GM18858 (cell line): ENCODE measurements around the gene ECM2.

Experiments
- ATAC-seq: cut with Tn5 transposase; IDR thresholded peaks from one replicate; pipeline ENCODE4 v1.9.1; 2021; ENCODE audit not compliant: unreplicated experiment

The ECM2 gene

DNA sequence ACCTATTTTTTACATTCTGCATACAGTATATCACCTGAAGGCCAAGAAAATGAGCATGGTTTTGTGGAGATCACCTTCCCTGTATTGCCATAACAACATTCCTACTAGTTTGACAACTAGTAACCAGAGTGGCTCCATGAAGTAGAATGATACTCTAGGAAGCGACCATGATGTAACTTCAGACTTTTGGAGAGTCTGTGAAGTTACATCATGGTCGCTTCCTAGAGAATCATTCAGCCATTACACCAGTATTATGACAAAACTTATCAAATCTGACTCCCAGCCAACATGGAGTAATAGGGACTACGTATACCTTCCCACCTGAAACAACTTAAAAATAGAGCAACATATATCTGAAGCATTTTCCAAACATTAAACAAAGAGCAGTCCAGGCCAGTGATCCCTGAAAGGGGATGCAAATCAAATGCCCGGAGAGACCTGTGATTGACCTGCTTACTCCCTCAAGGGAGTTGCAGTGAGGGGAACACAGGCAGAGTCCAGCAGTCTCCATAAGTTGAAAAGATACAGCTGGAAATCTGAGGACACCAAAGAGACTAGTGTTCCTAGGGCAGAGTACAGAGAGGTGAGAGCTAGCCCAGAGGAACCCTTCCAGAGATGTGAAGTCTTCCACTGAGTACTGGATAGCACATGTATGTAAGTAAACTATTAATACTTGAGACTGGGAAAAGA lies 7.8 kb downstream of the ECM2 start:
- ATAC-seq, result no peak

DNA sequence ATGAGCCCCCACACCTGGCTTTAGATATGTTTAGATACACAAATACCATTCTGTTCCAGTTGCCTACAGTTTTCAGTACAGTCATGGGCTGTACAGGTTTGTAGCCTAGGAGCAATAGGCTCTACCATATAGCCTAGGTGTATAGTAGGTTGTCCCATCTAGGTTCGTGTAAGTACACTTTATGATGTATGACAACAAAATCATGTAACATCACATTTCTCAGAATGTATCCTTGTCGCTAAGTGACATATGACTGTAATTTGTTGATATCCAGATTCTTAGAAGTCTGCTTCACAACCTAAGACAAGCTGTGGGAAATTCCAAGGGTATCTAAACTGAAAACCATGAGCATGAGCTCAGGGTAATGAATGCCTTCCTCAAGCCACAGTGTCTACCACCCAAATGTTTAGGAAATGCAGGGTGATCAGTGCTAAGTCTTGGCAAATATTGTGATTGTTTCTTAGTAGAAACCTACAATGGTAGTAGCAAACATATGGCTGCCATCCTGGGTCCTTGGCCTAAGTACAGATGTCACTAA lies 8.4 kb downstream of the ECM2 start:
- ATAC-seq, result no peak

DNA sequence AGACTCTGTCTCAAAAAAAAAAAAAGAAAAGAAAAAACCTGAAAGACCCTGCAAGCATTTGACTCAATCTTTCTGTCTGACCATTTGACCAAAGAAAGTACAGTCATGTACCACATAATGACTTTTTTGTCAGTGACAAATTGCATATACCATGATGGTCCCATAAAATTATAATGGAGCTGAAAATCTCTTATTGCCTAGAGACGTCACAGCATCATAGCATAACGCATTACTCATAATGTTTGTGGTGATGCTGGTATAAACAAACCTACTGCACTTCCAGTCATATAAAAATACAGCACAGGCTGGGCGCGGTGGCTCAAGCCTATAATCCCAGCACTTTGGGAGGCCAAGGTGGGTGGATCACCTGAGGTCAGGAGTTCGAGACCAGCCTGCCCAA lies 10.5 kb downstream of the ECM2 start:
- ATAC-seq, result no peak

DNA sequence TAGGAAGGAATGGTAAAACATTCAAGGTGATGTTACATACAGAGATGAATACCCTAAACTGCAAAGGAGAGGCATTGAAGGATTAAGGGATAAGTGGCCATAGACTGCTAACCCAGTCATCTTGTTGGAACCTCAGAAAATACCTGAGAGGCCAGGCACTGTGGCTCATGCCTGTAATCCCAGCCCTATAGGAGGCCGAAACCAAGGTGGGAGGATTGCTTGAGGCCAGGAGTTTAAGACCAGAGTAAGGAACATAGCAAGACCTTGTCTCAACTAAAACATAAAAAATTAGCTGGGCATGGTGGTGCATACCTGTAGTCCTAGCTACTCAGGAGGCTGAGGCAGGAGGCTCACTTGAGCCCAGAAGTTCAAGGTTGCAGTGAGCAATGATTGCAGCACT lies 10.9 kb downstream of the ECM2 start:
- no peak for ATAC-seq

DNA sequence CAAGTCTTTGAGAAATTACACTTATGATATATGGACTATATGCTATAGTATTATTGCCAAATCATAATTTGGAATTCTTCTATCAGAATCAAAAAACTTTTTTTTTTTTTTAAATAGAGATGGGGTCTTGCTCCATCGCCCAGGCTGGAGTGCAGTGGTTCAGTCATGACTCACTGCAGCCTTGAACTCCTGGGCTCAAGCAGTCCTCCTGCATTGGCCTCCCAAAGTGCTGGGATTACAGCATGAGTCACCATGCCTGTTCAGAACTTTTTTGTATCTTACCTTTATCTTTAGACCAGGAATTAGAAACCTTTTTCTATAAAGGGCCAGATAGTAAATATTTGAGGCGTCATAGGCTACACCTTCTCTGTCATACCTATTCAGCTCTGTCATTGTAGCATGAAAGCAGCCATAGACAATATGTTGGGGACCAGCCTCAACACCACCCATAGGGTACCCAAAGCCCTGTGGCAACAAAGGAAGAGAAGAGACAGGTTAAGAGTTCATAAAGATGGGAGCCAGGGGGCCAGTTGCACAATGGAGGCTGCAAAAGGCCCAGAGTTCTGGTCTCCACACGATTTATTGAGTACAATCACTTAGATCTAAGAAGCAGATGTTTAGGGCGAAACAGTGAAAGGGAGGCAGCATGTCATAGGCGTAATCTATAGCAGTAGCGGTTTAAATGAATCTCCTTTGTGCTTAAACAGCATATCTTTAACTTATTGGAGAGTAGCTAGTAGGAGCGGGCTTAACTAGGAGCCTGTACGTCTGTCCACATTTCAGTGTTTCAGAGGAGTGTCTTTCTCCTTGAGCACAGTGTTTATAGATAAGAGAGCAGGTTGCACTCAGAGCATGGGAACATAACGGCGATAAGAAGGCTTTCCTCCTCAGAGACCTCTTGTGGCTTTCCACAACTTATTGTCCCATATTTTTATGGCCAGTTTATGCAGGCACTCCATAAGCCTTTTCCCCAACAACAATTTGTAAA lies 12.5 kb downstream of the ECM2 start:
- ATAC-seq, result no peak

DNA sequence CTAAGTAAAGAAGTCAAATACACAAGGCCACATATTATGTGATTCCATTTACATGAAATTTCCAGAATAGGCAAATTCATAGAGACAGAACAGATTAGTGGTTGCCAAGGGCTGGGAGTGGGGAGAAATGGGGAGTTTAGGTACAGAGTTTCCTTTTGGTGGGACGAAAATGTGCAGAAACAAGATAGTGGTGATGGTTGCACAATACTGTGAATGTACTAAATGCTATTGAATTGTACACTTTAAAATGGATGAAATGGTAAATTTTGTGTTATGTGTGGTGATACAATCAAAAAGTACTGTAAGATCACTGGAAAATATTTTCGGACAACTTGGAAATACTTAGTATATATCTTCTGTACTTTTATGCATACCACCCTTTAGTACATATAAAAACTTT lies 15.0 kb downstream of the ECM2 start:
- no peak for ATAC-seq

DNA sequence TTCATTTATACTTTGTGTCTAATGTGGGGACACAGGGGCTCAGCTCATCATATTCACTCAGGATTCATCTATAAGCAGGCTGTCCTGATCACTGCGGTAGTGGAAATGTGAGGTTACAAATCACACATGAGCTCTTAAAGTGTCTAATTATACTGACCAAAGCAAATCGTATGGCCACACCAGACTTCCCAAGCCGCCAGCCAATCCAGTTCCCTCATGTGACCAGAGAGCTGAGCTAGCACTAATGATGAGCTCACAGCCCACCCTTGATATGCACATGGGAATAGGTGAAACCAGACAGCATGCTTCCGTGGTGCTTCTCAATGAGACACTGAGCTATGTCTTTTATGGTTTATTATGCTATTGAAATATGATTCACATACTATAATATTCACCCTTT lies 17.6 kb downstream of the ECM2 start:
- ATAC-seq, result no peak

DNA sequence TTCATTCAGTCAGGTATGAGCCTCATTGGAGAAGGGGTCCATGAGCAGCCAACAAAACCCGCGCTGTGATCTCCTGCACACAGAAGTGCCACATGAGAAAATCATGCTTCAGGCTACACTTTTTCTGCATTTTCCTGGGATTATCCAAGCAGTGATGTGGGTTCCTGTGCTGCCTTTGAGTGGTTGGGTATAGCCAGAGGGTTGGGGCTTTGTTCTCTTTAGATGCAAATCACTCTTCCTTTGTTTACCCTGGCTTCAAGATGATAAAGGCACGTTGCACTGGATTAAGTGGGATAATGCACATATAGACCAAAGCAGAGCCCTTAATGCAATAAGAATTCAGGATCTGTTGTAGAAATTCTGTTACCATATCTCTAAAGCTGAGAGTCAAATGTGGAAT lies 18.7 kb downstream of the ECM2 start:
- no peak for ATAC-seq

DNA sequence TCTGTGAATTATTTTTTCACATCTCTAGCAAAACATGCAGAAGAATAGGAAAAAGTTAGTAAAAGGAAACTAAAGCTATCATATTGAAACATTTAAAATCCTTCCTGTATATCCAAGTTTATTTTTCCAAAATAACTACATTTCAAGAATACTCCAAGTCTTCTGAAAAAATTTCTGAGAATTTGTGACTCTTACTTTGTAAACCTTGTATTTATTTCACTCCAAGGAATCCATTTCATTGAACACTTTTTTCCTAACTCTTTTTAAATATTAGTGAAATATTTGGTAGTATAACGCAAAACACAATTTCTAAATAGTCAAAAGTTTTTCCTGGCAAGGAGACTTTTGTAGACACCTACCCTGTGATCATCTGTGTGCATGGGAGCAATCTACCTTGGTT lies 19.3 kb downstream of the ECM2 start:
- no peak for ATAC-seq

DNA sequence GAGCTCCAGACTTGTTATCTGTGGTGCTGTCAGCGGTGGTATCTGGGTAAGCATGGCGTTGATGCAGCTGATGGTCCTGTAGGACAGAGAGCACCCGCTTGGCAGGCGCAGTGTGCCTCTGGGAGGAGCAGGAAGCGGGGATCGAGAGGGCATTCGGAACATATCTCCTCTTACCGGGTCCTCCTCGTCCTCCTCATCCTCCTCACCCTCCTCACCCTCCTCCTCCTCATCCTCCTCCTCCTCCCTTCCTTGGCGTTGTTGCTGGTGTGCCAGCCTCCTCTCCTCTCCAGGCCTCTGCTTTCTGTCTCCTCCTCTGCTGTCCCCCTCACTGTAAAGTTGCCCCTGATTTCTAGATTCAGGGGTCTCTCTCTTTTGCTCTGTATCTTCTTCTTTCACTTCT lies 21.2 kb downstream of the ECM2 start:
- no peak for ATAC-seq

DNA sequence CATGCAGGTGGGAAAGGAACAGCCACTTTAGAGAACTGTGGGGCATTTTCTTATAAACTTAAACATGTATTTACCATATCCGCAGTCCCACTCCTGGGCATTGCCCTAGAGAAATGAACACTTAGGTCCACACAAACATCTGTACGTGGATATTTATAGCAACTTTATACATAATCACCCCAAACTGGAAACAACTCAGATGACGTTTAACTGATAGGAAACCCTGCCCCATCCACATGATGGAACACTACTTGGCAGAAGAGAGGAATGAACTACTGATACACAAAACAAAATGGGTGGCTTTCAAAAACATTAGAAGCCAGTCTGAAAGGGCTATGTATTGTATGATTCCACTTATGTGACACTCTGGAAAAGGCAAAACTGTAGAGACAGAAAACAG lies 22.4 kb downstream of the ECM2 start:
- ATAC-seq, result no peak

DNA sequence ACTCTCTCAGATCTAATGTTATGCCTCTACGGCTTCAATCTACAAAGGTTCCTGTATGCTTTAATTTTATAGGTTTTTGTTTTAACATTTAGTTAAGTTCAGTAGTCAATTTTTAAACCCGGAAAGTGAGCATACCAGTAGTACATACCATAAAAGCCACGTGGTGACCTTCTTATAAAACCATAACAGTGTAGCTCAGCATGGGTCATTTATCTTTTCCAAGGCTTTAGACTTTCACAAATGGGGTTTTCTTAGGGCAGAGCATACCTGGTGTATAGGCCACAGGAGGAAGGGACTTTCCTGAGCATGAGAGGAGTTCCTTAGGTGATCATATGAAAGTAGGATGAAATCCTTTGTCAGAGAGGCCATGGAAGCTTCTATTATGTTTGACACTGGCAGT lies 23.2 kb downstream of the ECM2 start:
- ATAC-seq, result no peak

DNA sequence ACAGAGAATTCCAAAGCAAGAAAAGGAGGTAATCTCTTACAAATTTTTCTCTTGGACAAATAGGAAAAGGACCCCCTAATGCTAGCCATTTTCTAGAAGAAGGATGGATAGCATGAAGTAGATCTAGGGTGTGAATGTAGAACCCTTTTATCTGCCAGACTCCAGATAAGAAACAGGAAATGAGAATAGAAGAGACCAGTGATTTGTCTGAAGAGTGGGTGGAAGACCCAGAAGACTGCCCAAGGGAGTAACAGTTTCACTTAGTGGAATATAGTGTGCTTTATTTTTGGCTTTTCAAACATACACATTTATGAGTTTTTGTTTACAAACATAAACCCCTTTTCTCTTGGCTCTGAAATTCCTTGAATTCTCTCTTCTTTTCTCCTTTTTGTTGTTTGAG lies 25.0 kb downstream of the ECM2 start:
- no peak for ATAC-seq

DNA sequence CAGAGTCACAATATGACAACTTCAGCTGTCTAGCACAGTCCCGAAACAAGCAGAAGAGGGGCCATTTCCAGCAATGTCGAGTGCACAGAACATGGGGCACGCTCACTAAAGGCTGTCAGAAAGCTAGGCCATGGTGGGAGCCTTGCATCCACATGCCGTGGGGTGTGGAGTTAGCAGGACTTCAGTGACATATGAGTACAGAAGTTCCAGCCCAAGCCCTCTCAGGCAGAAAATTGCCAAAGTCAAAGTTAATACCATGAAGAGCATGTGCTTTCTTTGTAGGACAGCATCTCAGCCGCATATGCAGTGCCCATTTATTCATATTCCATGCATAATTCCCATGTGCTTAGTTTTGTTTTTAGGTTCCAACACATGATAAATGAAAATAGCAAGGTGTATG lies 26.7 kb downstream of the ECM2 start:
- no peak for ATAC-seq

DNA sequence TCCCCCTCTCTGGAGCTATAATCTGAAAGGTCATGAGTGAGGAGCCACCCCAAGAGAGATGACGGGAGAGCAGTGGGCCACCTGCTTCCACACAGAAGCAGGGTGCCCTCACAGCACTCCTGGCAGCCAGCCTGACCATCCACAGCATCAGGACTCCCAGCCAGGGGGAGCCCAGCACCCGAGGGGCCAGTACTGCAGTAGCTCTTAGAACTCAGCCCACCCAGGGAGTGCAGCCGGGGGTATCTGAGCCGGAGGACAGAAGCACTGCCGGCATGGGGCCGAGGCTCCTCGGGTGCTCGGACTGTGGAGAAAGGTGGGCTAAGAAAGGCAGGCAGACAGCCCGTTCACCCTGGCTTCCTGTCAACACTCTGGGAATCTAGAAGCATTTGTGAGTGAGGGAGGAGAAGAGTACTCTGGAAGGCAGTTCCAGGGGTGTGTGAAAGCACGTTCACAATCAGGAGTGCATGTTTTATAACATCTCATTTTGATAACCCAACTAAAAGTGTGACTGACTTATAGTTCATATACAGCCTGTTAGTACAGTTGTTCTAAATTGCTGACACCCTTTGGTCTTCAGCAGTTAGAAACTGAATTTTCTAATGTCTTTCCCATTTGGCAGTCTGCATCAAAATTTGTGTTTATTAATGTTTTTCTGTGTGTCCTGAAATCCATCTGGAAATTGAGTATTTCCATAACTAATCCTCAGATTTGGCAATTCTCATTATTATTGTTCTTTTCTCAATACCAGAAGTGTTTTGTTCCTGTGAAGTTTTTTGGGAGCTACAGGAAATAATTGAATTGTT lies 27.6 kb downstream of the ECM2 start:
- no peak for ATAC-seq

DNA sequence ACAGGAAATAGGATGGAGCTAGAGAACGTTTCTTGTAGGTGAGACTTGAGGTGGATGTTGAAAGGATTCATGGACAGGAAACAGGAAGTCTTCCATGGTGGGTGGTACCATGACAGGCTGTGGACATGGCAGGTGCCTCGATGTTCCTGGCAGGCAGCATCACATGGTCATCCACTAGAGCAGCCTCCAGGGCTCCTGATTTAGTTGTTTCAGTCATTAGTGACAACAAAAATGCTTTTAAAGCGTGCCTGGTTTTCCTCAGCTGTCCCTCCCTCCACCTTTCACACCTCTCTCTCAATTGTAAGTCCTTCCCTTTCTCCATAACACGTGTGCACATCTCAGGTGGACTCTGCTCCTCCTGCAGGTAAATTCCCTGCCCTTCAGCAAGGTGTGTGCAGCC lies 28.3 kb downstream of the ECM2 start:
- no peak for ATAC-seq

DNA sequence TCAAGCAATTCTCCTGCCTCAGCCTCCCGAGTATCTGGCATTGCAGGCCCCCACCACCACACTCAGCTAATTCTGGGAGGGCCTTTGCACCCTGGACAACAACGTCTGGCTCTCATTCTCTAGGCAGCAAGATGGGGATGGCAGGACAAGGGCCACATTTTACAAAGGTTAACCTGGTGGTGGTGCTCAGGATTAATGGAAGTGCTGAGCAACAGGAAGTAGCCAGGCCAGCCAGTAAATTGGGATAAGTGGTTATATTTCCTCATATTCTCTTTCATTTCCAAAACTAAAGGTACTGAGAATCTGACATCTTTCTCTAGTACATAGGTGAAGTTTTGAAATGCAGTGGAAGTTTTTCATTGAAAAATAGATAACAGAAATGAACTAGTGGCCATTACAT lies 28.8 kb downstream of the ECM2 start:
- no peak for ATAC-seq

DNA sequence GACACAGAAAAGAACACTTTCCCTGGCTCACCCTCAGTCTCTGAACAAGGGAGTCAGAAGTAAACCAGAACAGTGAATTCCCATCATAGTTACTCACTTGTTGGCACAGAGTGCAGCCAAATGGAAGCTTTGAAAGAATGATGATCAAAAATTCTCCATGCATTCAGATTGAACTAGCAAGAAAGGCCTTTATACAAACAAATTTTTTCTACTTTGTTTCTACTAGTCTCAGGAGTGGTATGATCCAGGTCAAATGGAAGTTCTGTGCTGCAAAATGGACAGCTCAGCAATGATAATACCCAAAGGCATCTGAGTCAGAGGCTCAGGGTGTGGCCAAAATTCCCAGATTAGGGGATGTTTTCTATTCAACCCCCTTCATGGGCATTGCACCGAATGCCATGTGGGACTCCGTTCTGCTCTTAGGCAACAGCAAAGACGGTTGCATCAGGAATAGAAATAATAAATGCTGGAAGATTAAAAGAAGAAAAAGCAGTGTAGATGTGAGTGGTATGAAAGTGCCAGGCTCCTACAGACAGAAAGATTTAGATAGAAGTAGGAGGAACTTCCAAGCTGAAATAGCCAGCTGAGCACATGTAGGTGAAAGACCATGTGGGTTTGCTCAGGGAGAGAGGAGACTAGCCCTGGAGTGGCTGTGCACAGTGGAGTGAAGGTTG lies 29.5 kb downstream of the ECM2 start:
- ATAC-seq, result no peak

DNA sequence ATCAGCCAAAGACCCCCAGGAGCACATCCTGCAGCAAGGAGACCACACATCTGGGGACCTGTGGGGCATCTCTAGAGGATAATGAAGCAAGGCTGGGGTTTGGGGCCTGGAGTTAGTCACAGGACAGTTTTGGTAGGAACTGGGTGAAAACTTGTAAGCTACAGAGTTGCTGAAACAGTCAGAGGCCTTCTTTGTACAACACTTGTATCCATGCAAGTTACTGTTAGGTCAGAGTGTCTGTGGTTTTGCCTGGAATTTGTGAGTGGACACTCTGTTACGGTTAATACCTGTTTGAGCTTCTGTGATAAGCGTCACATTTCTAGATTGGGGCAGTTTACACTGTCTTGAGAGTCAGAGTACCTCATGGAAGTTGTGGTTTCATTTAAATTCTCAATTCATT lies 30.9 kb downstream of the ECM2 start:
- ATAC-seq, result no peak

DNA sequence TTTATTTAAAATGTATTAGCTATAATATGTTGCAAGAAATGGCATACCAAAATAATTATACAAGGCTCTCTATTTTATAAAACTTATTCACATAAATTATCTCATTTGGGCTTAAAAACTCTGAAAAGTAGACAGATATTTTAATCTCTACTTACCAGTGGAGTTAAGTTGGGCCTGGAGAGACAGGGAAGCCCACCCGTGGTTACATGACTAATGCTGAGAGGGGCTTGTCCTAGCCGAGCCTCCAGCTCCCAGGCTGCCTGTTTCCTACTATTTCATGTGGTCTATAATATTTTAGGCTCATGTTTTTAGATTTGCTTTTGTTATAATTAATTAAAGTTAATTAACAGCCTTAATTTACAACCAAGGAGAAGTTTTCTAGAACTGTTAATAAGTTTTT lies 32.6 kb downstream of the ECM2 start:
- no peak for ATAC-seq
